RWPE1 (cell line): ENCODE data around the gene KAT2B.
A peak's percentile ranks its signal among the peaks of the same experiment; 100 is the strongest.
"Not testable (repeated sequence)": the region's sequence is repeated elsewhere in the genome, so short reads cannot be mapped to it uniquely, and the experiment has no call there.

Experiments used
- CTCF ChIA-PET: fragments of 350-600 bp; sonication (Branson Sonifier 250); formaldehyde crosslinking; extraction: SDS; loops from one replicate; lab custom pipeline; 2021; lab: Yijun Ruan, JAX
- POLR2A ChIA-PET: fragments of 400-600 bp; formaldehyde crosslinking; extraction: SDS; loops from one replicate; lab custom pipeline; 2020; ENCODE audit warnings: antibody characterized with exemption; ENCODE audit not compliant: low non-redundant PET; lab: Yijun Ruan, JAX
- DNase-seq: peaks from one replicate; pipeline ENCODE4 v3.0.0; 2012; ENCODE audit warnings: low spot score
- H3K27ac ChIP-seq: fragments of 450-650 bp; 2 replicates; pipeline ENCODE4 v1.5.1; 2017
- TF ChIP-seq, protein P1 (sequence below): fragments of 450-650 bp; conservative IDR thresholded peaks from 2 replicates; pipeline ENCODE4 v1.5.1; 2017; ENCODE audit warnings: low read depth, mild to moderate bottlenecking

KAT2B gene

DNA sequence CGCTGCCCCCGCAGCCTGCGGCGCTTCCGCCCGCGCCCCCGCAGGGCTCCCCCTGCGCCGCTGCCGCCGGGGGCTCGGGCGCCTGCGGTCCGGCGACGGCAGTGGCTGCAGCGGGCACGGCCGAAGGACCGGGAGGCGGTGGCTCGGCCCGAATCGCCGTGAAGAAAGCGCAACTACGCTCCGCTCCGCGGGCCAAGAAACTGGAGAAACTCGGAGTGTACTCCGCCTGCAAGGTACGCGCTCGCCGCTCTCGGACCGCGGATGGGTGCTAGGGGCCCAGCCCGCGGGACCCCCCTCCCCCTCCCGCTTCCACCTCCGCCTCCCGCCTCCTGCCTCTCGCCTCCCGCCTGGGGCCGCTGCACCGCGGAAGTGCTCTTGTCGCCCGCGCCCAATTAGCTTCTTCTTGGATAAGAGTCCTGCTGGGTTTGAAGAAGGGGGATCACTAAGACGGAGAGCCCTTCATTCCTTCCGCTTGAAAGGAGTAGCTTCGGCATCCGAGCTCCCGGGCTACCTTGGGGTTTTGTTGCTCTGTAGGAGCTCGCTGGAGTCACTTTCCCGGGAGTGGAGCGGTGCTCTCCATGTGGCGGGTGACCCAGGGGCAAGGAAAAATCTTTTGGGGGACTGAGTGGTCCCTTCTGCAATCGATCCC lies 426 bp downstream of the KAT2B start:
- POLR2A ChIA-PET = no interaction called here

DNA sequence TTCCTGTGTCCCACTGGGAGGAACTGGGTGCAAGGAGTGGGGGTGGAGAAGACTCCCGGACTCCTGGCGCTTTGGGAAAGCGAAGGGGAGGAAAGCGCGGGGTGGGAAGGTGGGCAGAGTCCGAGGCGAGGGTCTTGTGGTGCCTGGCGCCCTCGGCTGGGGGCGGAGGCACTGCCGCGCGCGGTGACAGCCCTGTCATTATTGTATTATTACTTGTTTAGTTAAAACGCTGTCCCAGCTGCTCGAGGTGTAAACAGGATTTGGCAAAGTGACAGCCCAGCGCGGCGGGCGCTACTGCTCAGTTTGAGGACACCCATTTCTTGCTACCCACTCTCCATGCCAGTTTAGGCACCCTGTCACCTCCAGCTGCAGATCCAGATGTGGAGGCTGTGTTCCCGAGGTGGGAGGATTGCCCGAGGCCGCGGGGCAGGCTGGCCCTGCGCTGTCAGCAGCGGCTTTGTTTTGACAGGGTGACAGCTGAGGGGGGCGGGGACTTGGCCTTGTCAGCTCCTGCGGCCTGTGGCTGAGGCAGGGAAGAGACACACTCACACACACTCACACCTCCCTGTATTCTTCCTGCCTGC lies 1.0 kb downstream of the KAT2B start:
- peak overlapping the region; percentile 95 for H3K27ac ChIP-seq
- ChIA-PET CTCF (interaction anchor here (0.7 kb wide), 1 partner anchor 70 kb away, joined by 4 read pairs; no protein-coding TSS in a partner anchor), POLR2A (no interaction called here)
- TF ChIP-seq, protein P1, sequence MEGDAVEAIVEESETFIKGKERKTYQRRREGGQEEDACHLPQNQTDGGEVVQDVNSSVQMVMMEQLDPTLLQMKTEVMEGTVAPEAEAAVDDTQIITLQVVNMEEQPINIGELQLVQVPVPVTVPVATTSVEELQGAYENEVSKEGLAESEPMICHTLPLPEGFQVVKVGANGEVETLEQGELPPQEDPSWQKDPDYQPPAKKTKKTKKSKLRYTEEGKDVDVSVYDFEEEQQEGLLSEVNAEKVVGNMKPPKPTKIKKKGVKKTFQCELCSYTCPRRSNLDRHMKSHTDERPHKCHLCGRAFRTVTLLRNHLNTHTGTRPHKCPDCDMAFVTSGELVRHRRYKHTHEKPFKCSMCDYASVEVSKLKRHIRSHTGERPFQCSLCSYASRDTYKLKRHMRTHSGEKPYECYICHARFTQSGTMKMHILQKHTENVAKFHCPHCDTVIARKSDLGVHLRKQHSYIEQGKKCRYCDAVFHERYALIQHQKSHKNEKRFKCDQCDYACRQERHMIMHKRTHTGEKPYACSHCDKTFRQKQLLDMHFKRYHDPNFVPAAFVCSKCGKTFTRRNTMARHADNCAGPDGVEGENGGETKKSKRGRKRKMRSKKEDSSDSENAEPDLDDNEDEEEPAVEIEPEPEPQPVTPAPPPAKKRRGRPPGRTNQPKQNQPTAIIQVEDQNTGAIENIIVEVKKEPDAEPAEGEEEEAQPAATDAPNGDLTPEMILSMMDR = no peak
- DNase-seq = no peak

More for the DNA sequence above, 426 bp downstream of the KAT2B start:
- CTCF ChIA-PET = interaction anchor here (0.7 kb wide), 1 partner anchor 70 kb away, joined by 4 read pairs; no protein-coding TSS in a partner anchor
- peak; percentile 46 for DNase-seq
- TF ChIP-seq, protein P1 = no peak
- peak overlapping the region; percentile 95 for H3K27ac ChIP-seq

DNA sequence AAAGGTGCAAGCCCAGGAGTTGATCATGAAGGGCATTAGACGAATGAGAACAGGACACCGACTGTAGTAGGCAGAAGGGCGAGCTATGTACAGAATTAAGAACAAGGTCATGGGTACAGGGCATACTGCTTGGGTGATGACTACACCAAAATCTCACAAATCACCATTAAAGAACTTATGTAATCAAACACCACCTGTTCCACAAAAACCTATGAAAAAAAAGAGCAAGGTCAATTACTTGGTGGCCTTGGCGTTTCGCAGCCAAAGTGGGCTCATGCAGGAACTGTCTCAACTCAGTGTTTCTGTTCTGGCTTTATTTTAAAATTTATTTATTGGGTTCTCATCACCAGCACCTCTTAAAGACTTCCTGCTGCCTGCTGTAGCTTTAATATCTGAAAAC lies 2.1 kb downstream of the KAT2B start:
- TF ChIP-seq, protein P1 = no peak
- CTCF ChIA-PET = no interaction called here
- POLR2A ChIA-PET = no interaction called here
- no peak for DNase-seq
- H3K27ac ChIP-seq = no peak overlapping the region

DNA sequence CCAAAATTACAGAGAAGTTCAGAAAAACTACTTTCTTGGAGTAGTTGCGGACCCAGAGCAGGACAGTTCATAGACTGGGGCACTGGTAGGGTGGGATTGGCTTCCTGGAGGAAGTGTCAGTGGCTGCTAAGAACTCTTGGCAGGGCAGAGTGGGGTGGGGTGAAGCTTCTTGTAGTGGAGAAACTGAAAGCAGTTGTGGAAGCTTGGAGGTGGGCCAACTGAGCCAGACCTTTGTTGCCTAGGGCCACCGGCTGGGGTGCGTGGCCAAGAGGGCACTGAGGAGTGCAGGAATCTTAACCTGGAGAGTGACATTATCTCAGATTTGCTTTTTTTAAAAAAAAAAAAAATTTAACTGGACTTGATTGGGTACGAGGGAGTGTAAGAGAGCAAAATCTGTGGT lies 3.1 kb downstream of the KAT2B start:
- peak overlapping the region; percentile 68 for H3K27ac ChIP-seq
- ChIA-PET POLR2A (interaction anchor here (0.7 kb wide), 1 partner anchor 96 kb away, joined by 3 read pairs; no protein-coding TSS in a partner anchor), CTCF (no interaction called here)
- no peak for DNase-seq
- TF ChIP-seq, protein P1 = no peak

DNA sequence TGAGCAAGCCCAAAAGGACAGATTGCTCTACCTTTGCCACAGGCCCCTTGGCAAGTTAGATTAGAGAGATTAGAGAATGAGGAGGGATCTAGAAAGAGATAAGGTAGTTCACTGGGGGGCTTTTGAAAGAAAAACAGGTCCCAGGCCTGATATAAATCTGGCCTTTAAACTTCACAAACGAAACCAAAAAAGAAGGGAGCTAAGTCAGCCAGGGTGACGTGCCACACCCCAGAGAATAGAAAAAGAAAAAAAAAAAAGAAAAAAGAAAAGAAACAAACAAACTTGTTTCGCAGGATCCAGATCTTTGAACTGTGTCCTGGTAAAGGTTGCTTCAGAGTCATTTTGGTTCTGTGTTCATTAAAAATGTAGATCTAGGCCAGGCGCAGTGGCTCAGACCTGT lies 3.6 kb downstream of the KAT2B start:
- TF ChIP-seq, protein P1 = no peak
- no peak for DNase-seq
- H3K27ac ChIP-seq = peak overlapping the region; percentile 68
- ChIA-PET CTCF (no interaction called here), POLR2A (no interaction called here)

DNA sequence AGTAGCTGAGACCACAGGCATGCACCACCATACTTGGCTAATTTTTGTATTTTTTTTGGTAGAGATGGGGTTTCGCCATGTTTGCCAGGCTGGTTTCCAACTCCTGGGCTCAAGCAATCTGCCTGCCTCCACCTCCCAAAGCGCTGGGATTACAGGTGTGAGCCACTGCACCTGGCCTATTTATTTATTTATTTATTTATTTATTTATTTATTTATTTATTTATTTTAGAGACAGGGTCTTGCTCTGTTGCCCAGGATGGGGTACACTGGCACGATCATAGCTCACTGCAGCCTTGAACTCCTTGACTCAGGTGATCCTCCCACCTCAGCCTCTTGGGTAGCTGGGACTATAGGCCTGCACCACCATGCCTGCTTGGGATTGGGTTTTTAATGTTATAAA lies 4.9 kb downstream of the KAT2B start:
- H3K27ac ChIP-seq, POLR2A ChIA-PET, DNase-seq: not testable (repeated sequence)
- CTCF ChIA-PET = interaction anchor here (0.6 kb wide), 1 partner anchor 190 kb away, joined by 5 read pairs; no protein-coding TSS in a partner anchor

DNA sequence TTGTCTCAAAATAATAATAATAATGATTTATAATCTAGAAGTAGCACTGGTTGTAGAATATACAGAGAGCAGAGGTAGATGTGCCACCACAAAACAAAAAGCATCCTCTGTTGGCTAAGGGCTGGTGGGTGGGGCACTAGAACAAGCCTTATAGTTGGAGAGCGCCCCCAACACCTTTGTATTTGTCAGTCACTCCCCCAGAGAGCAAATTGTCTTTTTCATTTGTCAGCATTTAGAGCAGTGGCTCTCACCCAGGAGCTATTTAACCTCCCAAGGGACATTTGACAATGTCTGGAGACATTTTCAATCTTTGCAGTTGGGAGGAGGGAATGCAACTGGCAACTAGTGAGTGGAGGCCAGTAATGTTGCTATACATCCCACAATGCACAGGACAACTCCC lies 6.3 kb downstream of the KAT2B start:
- ChIA-PET POLR2A (no interaction called here), CTCF (no interaction called here)
- no peak overlapping the region for H3K27ac ChIP-seq
- TF ChIP-seq, protein P1 = no peak
- no peak for DNase-seq
